ENCODE data around the gene INHBB.

DNA sequence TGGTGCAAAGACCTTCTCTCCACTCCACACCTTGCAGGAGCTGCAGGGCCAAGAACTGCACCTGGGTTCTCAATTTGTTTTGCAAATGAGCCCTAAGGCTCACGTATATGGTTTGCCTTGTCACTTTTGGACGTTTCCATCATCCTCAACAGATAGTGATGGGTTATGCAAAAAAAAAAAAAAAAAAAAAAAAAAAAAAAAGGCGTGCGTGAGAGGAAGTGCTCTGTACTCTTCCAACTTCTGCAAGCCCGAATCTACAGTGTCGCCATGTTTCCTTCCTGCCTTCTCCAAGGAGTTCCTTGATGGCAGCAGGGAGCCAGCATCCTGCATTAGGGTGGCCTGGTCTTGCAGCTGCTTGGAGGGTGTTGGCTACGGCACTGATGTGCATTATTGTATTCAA lies 4.0 kb upstream of the INHBB start:
- TF ChIP-seq EZH2 (IDR thresholded peaks at IDR 0.05; ENCODE audit: borderline replicate concordance, low read length), result no peak
- TF ChIP-seq, protein P1, sequence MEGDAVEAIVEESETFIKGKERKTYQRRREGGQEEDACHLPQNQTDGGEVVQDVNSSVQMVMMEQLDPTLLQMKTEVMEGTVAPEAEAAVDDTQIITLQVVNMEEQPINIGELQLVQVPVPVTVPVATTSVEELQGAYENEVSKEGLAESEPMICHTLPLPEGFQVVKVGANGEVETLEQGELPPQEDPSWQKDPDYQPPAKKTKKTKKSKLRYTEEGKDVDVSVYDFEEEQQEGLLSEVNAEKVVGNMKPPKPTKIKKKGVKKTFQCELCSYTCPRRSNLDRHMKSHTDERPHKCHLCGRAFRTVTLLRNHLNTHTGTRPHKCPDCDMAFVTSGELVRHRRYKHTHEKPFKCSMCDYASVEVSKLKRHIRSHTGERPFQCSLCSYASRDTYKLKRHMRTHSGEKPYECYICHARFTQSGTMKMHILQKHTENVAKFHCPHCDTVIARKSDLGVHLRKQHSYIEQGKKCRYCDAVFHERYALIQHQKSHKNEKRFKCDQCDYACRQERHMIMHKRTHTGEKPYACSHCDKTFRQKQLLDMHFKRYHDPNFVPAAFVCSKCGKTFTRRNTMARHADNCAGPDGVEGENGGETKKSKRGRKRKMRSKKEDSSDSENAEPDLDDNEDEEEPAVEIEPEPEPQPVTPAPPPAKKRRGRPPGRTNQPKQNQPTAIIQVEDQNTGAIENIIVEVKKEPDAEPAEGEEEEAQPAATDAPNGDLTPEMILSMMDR (IDR thresholded peaks at IDR 0.05; ENCODE audit: low read length), result no peak
